Measurements from ENCODE around the gene OSBPL6. TPM values are rescaled to one million over a fixed set of nuclear protein-coding genes. Genes with fewer than 3 reads are reported as not detected.
"Not testable (repeated sequence)": the region's sequence is repeated elsewhere in the genome, so short reads cannot be mapped to it uniquely, and the experiment has no call there.

OSBPL6 gene
- total and polyA plus RNA-seq, 2 of the 13 experiments (the other 11 are each of a cell fraction or from before 2014, with no cell fraction given), result 0.03 to 0.11 TPM

DNA sequence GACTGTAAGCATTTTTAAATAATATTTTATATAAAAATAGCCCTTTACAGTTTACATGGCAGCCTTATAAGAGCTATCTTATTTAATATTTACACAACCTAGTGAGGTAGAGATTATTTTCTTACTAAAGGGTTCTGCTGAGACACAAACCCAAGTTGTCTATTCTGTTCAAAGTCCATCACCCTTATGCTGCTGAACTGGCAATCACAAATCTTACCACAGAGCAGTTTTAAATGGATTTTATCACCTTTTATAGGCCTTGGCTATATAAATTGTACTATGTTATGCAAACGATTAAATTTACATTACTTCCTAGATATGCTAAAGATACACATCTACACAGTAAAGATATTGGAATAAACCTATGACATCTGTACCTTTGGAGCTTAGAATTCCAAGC lies 41.3 kb upstream of the OSBPL6 start (continued):
- TF ChIP-seq, protein P1, sequence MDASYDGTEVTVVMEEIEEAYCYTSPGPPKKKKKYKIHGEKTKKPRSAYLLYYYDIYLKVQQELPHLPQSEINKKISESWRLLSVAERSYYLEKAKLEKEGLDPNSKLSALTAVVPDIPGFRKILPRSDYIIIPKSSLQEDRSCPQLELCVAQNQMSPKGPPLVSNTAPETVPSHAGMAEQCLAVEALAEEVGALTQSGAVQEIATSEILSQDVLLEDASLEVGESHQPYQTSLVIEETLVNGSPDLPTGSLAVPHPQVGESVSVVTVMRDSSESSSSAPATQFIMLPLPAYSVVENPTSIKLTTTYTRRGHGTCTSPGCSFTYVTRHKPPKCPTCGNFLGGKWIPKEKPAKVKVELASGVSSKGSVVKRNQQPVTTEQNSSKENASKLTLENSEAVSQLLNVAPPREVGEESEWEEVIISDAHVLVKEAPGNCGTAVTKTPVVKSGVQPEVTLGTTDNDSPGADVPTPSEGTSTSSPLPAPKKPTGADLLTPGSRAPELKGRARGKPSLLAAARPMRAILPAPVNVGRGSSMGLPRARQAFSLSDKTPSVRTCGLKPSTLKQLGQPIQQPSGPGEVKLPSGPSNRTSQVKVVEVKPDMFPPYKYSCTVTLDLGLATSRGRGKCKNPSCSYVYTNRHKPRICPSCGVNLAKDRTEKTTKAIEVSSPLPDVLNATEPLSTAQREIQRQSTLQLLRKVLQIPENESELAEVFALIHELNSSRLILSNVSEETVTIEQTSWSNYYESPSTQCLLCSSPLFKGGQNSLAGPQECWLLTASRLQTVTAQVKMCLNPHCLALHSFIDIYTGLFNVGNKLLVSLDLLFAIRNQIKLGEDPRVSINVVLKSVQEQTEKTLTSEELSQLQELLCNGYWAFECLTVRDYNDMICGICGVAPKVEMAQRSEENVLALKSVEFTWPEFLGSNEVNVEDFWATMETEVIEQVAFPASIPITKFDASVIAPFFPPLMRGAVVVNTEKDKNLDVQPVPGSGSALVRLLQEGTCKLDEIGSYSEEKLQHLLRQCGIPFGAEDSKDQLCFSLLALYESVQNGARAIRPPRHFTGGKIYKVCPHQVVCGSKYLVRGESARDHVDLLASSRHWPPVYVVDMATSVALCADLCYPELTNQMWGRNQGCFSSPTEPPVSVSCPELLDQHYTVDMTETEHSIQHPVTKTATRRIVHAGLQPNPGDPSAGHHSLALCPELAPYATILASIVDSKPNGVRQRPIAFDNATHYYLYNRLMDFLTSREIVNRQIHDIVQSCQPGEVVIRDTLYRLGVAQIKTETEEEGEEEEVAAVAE (CRISPR knock-in tag; IDR thresholded peaks at IDR 0.05; ENCODE audit: borderline replicate concordance), result no peak
- TF ChIP-seq, protein P2, sequence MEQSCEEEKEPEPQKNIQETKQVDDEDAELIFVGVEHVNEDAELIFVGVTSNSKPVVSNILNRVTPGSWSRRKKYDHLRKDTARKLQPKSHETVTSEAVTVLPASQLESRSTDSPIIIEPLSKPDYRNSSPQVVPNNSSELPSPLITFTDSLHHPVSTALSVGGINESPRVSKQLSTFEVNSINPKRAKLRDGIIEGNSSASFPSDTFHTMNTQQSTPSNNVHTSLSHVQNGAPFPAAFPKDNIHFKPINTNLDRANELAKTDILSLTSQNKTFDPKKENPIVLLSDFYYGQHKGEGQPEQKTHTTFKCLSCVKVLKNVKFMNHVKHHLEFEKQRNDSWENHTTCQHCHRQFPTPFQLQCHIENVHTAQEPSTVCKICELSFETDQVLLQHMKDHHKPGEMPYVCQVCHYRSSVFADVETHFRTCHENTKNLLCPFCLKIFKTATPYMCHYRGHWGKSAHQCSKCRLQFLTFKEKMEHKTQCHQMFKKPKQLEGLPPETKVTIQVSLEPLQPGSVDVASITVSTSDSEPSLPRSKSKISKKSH (CRISPR knock-in tag; IDR thresholded peaks at IDR 0.05; ENCODE audit: borderline replicate concordance), result no peak
- no peak for TF ChIP-seq ZNF430 (CRISPR knock-in tag; IDR thresholded peaks at IDR 0.05)
- no peak for TF ChIP-seq PITX1 (CRISPR knock-in tag; IDR thresholded peaks at IDR 0.05)
- TF ChIP-seq MZF1 (CRISPR knock-in tag; IDR thresholded peaks at IDR 0.05; ENCODE audit: borderline replicate concordance), result no peak
- no peak for TF ChIP-seq ZNF510 (CRISPR knock-in tag; IDR thresholded peaks at IDR 0.05; ENCODE audit: low read depth)
- no peak for TF ChIP-seq ZNF124 (CRISPR knock-in tag; IDR thresholded peaks at IDR 0.05)
- no peak for TF ChIP-seq MXI1 (IDR thresholded peaks at IDR 0.05; ENCODE audit: borderline replicate concordance, low read depth, low read length)
- TF ChIP-seq, protein P3, sequence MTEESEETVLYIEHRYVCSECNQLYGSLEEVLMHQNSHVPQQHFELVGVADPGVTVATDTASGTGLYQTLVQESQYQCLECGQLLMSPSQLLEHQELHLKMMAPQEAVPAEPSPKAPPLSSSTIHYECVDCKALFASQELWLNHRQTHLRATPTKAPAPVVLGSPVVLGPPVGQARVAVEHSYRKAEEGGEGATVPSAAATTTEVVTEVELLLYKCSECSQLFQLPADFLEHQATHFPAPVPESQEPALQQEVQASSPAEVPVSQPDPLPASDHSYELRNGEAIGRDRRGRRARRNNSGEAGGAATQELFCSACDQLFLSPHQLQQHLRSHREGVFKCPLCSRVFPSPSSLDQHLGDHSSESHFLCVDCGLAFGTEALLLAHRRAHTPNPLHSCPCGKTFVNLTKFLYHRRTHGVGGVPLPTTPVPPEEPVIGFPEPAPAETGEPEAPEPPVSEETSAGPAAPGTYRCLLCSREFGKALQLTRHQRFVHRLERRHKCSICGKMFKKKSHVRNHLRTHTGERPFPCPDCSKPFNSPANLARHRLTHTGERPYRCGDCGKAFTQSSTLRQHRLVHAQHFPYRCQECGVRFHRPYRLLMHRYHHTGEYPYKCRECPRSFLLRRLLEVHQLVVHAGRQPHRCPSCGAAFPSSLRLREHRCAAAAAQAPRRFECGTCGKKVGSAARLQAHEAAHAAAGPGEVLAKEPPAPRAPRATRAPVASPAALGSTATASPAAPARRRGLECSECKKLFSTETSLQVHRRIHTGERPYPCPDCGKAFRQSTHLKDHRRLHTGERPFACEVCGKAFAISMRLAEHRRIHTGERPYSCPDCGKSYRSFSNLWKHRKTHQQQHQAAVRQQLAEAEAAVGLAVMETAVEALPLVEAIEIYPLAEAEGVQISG (CRISPR knock-in tag; IDR thresholded peaks at IDR 0.05), result no peak
- no peak for TF ChIP-seq HMG20A (CRISPR knock-in tag; IDR thresholded peaks at IDR 0.05; ENCODE audit: borderline replicate concordance)
- no peak for TF ChIP-seq TBX3 (IDR thresholded peaks at IDR 0.05; ENCODE audit: borderline replicate concordance)
- TF ChIP-seq CBX5 (CRISPR knock-in tag; IDR thresholded peaks at IDR 0.05; ENCODE audit: borderline replicate concordance), result no peak
- TF ChIP-seq ZNF484 (CRISPR knock-in tag; IDR thresholded peaks at IDR 0.05; ENCODE audit: borderline replicate concordance, low read depth), result no peak

DNA sequence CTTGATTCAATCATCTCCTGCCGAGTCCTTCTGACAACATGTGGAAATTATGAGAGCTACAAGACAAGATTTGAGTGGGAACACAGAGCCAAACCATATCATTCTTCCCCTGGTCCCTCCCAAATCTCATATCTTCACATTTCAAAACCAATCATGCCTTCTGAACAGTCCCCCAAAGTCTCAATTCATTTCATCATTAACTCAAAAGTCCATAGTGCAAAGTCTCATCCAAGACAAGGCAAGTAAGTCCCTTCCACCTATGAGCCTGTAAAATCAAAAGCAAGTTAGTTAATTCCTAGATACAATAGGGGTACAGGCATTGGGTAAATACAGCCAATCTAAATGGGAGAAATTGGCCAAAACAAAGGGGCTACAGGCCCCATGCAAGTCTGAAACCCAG lies 40.4 kb upstream of the OSBPL6 start:
- POLR2A ChIA-PET; H3K4me2 ChIP-seq (ENCODE audit: low read depth, low read length); in situ Hi-C loops (cut with HindIII; ENCODE audit: extremely low pct_ligation_motif_present, low pct_unique_long_range_greater_than_20kb); H2AFZ ChIP-seq (ENCODE audit: low read length); H3K27me3 ChIP-seq (ENCODE audit: control insufficient read depth in 1 of 2, insufficient read depth in 2 of 2, low read length in 2 of 2); FAIRE-seq; H3K27ac ChIP-seq (ENCODE audit: extremely low read length, insufficient read depth, low read length); H3K9ac ChIP-seq (ENCODE audit: insufficient read depth, low read depth, low read length); CTCF ChIA-PET (ENCODE audit: low intra/inter-chr PET ratio, low total read pairs); H3K79me2 ChIP-seq (ENCODE audit: insufficient read depth, low read length); H3K36me3 ChIP-seq (replicated peaks in 1 of 2; ENCODE audit: control insufficient read depth in 1 of 2, insufficient read depth in 2 of 2, low read length in 2 of 2); BruUV-seq (replicated peaks); H4K20me1 ChIP-seq (ENCODE audit: insufficient read depth, low read length); H3K9me3 ChIP-seq (ENCODE audit: low read length); DNase-seq (ENCODE audit: low spot score); H3K4me3 ChIP-seq (replicated peaks in 1 of 3; ENCODE audit: insufficient read depth in 1 of 3, low read depth in 2 of 3, low read length in 3 of 3); ATAC-seq; intact Hi-C loops (cut with micrococcal nuclease; ENCODE audit: unreplicated experiment): not testable (repeated sequence)
- WGBS (ENCODE audit: low lambda C conversion rate), result 24% methylated on average over 1 of the region's 1 CpG
- peaks cover 13% of the 10 kb centered on the region for H3K4me1 ChIP-seq (ENCODE audit: insufficient read depth, low read length)
